ENCODE measurements around the gene PRKG1.

The PRKG1 gene

DNA sequence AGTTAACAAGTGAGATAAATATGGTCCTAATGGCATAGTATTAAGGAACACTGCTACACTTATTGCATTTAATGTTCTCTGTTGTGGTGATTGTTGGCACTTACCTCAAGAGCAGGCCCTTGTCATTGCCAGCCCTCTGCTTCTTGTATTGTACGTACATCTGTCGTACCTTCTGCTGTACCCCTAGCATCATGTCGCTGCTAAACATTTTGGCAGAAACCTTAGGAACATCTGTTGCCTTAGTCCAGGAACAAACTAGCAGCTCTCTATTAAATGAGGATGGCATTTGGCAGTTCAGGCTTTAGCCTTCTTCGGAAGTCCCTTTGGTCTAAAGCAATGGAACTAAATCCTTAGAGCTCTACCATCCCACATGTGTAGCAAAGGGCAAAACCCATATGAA, 47.6 kb downstream of the PRKG1 start:
- TF ChIP-seq TAF1 (IDR thresholded peaks at IDR 0.05; ENCODE audit: borderline replicate concordance, low read depth, low read length) (no peak), POLR2A (IDR thresholded peaks at IDR 0.05; ENCODE audit: low read depth, low read length) (no peak), POLR2AphosphoS5 (IDR thresholded peaks at IDR 0.05; ENCODE audit: low read depth, low read length) (no peak)
- FAIRE-seq = no peak
- DNase-seq (ENCODE audit: insufficient read length) = no peak

DNA sequence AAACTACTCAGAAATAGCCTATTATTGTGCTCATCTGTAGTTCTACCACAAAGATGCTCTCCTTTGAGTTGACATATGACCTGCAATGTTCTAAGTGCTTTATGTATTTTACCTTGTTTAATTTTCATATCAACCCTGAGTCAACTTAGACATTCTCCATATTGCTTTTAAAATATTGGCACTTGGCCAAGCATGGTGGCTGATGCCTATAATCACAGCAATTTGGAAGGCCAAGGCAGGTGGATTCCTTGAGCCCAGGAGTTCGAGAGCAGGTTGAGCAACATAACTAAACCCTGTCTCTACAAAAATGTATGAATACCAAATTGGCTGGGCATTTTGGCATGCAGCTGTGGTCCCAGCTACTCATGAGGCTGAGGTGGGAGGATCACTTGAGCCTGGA, 50.6 kb downstream of the PRKG1 start:
- DNase-seq (ENCODE audit: insufficient read length) (no peak), FAIRE-seq (no peak)
- TF ChIP-seq TAF1 (IDR thresholded peaks at IDR 0.05; ENCODE audit: borderline replicate concordance, low read depth, low read length) = no peak
- no peak for TF ChIP-seq POLR2A (IDR thresholded peaks at IDR 0.05; ENCODE audit: low read depth, low read length)
- no peak for TF ChIP-seq POLR2AphosphoS5 (IDR thresholded peaks at IDR 0.05; ENCODE audit: low read depth, low read length)

DNA sequence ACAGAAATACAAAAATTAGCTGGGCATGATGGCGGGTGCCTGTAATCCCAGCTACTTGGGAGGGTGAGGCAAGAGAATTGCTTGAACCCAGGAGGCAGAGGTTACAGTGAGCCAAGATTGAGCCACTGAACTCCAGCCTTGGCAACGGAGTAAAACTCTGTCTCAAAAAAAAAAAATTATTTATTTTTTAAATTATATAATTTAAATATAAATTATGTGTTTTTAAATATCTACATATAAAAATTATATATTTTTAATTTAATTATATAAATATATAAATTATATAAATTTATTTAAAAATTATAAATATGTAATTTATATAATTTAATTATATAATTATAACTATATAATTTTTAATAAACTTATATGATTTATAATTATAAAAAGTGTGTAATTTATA, 51.2 kb downstream of the PRKG1 start:
- no peak for DNase-seq (ENCODE audit: insufficient read length)
- no peak for FAIRE-seq
- TF ChIP-seq POLR2AphosphoS5 (IDR thresholded peaks at IDR 0.05; ENCODE audit: low read depth, low read length) (no peak), POLR2A (IDR thresholded peaks at IDR 0.05; ENCODE audit: low read depth, low read length) (no peak), TAF1 (IDR thresholded peaks at IDR 0.05; ENCODE audit: borderline replicate concordance, low read depth, low read length) (no peak)

DNA sequence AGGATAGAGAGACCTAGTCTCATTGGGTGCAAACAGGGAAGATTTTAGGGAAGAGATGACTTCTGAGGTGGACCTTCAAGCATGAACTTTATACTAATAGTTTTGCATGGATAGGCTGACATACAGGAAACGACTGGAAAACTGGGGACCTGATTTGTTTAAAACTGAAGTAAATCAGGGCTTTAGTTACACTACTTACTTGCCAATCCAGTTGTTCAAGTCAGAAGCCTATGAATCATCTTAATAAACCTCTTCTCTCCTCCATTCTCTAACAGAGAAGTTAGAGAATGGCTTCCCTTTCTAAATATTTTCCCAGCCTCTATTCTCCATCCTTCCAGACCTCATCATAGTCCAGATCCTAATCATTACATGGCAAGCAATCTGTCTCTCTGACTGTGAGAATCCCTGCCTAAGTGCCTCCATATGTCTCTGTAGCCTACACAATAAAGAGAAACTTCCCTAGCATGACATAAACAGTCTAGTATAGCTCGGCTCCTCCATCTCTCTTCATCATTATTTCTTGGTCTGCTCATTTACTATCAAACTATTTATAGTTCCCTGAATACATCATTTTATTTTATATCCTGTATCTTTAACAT, 55.8 kb downstream of the PRKG1 start:
- FAIRE-seq (no peak), DNase-seq (ENCODE audit: insufficient read length) (no peak)
- TF ChIP-seq TAF1 (IDR thresholded peaks at IDR 0.05; ENCODE audit: borderline replicate concordance, low read depth, low read length) = no peak
- TF ChIP-seq POLR2AphosphoS5 (IDR thresholded peaks at IDR 0.05; ENCODE audit: low read depth, low read length) = no peak
- no peak for TF ChIP-seq POLR2A (IDR thresholded peaks at IDR 0.05; ENCODE audit: low read depth, low read length)

DNA sequence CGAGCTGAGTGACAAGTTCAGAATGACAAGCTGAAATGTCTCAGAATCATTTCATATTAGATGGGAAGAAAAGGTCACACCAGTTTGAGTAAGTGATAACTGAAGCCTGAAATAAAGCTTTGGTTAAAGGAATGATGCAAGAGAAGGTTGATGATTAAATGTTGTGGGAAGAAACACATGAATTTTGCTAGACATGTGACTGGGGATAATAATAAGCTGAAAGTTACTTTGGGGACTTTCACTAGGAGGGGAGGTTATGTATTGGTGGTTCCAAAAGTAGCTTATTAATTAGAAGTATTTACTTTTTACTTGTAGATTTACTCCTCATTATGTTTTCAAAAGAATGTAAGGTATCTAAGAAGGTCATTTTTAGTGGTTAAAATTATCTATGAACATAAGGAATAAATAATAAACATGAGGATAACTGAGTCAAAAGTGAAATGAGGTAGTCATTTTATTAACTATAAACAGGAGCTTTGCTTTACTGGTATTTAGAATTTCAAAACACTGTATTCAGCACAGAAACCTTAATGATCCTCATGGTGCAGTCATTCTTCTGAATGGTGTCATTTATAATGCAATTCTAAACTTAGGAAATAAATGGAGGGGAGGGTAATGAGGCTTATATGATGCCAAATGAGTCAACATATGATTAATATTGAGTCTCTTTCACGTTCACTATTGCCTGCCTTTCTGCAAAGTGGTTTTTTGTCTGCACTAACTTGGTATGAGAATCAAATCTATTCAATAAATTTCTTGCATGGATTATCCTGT, 63.7 kb downstream of the PRKG1 start:
- TF ChIP-seq POLR2AphosphoS5 (IDR thresholded peaks at IDR 0.05; ENCODE audit: low read depth, low read length) = no peak
- TF ChIP-seq TAF1 (IDR thresholded peaks at IDR 0.05; ENCODE audit: borderline replicate concordance, low read depth, low read length) = no peak
- TF ChIP-seq POLR2A (IDR thresholded peaks at IDR 0.05; ENCODE audit: low read depth, low read length) = no peak
- FAIRE-seq = no peak
- DNase-seq (ENCODE audit: insufficient read length) = no peak

DNA sequence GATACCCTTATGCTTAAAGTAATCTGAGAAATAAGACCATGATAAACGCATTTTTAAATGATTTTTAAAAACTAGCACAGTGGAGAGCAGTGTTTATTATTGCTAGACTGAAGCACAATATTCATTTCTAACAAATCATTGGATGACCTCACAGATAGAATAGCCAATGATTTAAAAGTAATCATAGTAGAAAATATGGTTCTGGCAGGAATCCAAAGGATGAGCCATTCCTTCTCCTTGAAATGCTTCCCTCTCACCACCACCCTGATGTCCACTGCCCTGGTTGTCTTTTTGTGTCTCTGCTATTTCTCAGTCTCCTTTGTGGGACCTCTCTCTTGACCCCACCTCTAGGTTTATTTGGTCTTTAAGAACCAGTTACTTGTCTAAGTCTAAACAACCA, 64.9 kb downstream of the PRKG1 start:
- DNase-seq (ENCODE audit: insufficient read length) = no peak
- no peak for TF ChIP-seq TAF1 (IDR thresholded peaks at IDR 0.05; ENCODE audit: borderline replicate concordance, low read depth, low read length)
- TF ChIP-seq POLR2AphosphoS5 (IDR thresholded peaks at IDR 0.05; ENCODE audit: low read depth, low read length) = no peak
- TF ChIP-seq POLR2A (IDR thresholded peaks at IDR 0.05; ENCODE audit: low read depth, low read length) = no peak

DNA sequence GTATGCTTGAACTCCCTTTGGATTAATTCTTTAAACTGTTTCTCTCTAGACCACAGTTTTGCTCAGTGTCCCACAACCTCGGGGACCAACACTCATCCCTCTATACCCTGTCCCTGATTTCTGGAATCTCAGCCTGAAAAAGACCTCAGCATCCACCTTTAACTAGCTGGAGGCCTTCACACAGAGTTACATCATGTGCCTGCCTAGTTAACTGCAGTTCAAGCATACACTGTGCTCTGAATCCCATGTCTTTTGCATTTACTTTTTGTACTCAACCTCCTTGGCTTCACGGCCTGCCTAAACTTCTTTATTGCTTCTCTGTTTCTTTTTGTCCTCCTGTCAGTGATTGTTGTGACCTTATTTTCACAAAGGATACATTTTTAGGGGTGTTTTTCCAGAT, 66.7 kb downstream of the PRKG1 start:
- FAIRE-seq = no peak
- TF ChIP-seq TAF1 (IDR thresholded peaks at IDR 0.05; ENCODE audit: borderline replicate concordance, low read depth, low read length) (no peak), POLR2A (IDR thresholded peaks at IDR 0.05; ENCODE audit: low read depth, low read length) (no peak), POLR2AphosphoS5 (IDR thresholded peaks at IDR 0.05; ENCODE audit: low read depth, low read length) (no peak)
- no peak for DNase-seq (ENCODE audit: insufficient read length)

More for the DNA sequence above, 64.9 kb downstream of the PRKG1 start:
- no peak for FAIRE-seq

DNA sequence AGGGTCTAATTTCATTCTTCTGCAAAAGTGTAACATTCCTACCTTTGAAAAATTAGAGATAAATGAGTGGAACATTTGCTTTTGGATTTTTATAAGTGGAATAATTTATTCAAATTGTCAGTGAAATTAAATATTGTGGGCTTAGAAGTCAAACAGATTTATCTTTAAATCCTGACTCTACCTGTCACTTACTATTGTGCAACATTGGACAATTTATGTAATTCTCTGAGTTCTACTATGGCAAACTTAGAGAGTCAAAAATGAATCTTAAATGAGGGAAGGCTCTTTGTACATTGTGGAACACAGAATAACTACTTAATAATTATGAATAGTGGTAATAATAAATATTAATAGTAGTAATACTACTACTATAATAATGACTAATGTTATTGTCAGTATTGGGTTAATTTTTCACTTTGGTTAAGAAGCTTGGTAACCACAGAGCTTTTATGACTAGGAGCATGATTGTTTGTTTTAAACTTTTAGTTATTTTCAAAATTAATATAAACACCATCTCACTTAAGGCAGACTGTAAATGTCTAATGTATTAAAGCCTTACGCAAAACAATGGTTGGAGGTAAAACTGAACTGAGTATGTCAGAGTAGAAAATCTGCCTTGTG, 70.0 kb downstream of the PRKG1 start:
- FAIRE-seq = no peak
- no peak for TF ChIP-seq TAF1 (IDR thresholded peaks at IDR 0.05; ENCODE audit: borderline replicate concordance, low read depth, low read length)
- TF ChIP-seq POLR2AphosphoS5 (IDR thresholded peaks at IDR 0.05; ENCODE audit: low read depth, low read length) = no peak
- no peak for TF ChIP-seq POLR2A (IDR thresholded peaks at IDR 0.05; ENCODE audit: low read depth, low read length)
- DNase-seq (ENCODE audit: insufficient read length) = no peak

DNA sequence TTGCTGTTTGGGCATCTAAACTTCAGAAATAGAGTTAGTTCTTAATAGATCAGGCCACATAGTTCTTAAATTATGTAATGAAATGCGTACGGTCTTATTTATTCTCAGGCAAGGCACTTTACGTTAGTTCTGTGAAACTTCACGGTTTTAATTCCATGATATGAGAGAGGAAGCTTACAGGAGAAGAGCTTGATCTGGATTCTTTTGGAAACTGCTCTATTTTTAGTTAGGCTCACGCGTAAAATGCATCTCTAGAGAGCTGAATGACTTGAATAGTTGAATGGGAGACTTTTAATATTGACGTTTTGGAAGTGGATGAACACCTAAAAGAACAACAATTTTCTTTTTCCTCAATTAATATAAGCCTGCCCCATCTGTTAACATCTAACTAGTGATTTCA, 71.1 kb downstream of the PRKG1 start:
- DNase-seq (ENCODE audit: insufficient read length) (no peak), FAIRE-seq (no peak)
- TF ChIP-seq POLR2AphosphoS5 (IDR thresholded peaks at IDR 0.05; ENCODE audit: low read depth, low read length) = no peak
- TF ChIP-seq POLR2A (IDR thresholded peaks at IDR 0.05; ENCODE audit: low read depth, low read length) = no peak
- no peak for TF ChIP-seq TAF1 (IDR thresholded peaks at IDR 0.05; ENCODE audit: borderline replicate concordance, low read depth, low read length)

DNA sequence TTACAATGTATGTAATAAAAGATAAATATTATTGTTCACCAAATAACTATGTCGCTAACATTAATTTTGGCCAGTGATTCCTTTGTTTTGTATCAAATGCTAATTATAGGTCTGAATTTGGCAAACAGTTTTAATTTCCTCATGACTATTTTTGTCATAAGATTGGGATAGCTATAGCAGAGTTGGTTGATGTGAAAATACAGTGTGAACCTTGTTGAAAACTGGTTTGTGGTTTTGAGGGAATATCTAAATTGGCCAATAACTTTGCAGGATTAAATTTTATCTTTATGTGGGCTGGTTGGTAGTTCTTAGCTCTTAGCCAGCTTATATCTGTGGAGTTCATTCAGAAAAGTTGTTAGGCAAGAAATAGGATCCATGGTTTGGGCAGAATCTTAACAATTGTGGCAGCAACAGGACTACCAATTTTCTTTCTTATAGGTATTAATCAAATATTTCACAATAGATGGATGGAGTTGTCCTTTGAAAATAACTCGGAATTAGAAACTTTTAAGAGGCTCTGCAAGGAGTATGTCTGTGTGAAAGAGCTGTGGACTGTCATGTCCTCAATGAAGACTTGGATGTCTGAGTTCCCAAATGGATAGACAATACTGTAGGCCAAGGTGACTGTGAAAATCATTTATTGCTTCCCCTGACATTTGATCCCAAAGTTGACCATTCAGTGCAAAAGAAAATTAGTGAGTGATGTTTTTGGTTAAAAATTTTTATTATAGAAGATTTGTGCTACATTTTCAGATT, 73.5 kb downstream of the PRKG1 start:
- FAIRE-seq (no peak), DNase-seq (ENCODE audit: insufficient read length) (no peak)
- TF ChIP-seq TAF1 (IDR thresholded peaks at IDR 0.05; ENCODE audit: borderline replicate concordance, low read depth, low read length) (no peak), POLR2AphosphoS5 (IDR thresholded peaks at IDR 0.05; ENCODE audit: low read depth, low read length) (no peak), POLR2A (IDR thresholded peaks at IDR 0.05; ENCODE audit: low read depth, low read length) (no peak)

DNA sequence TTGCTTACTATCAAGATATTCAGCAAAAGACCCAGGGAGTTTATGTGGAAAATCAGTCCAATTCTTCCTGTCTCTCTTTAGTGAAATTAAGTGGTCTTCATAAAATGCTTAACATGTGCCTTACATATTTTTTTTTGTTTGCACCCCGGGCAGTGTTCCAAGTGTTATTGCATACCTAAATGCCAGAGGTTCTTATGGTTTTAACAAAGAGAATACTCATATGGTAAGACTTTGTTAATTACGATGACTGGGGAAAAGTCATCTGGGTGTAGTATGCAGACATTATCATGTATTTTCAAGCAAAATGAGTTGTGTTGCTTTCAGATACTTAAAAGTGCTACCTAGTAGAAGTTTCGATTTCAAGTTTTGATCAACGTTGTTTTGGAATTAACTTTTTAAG, 82.6 kb downstream of the PRKG1 start:
- FAIRE-seq = no peak
- no peak for DNase-seq (ENCODE audit: insufficient read length)
- TF ChIP-seq POLR2AphosphoS5 (IDR thresholded peaks at IDR 0.05; ENCODE audit: low read depth, low read length) (no peak), POLR2A (IDR thresholded peaks at IDR 0.05; ENCODE audit: low read depth, low read length) (no peak), TAF1 (IDR thresholded peaks at IDR 0.05; ENCODE audit: borderline replicate concordance, low read depth, low read length) (no peak)
